ENCODE measurements around the gene VAPA. TPM values are rescaled to one million over a fixed set of nuclear protein-coding genes. Genes with fewer than 3 reads are reported as not detected.
A peak's percentile ranks its signal among the peaks of the same experiment; 100 is the strongest.

VAPA gene
- total and polyA plus RNA-seq, 9 of the 15 experiments (the other 6 are each of a cell fraction or from before 2014, with no cell fraction given): 219 to 902 (median 526) TPM

DNA sequence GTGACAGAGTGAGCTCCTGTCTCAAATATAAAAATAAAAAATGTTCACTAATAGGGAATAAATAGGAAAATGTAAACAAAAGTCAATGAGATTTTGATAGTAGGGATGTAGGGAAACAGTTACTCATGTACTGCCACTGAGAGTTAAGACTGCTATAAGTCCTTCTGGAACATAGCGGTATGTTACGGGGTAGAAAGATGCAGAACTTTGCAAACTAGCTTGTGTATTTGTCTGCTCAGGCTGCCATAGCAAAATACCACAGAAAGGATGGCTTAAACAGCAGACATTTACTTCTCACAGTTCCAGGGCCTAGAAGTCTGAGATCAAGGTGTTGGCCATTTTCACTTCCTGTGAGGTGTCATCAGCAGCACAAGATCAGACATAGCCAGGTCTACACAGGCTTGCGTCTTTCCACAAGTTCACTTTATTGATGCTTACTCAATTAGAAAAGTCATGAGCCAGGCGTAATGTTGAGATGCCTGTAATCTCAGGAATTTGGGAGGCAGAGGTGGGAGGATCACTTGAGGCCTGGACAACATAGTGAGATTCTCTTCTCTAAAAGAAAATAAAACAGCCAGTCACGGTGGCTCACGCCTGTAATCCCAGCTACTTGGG lies 19.3 kb upstream of the VAPA start (continued):
- TF ChIP-seq, protein P1, sequence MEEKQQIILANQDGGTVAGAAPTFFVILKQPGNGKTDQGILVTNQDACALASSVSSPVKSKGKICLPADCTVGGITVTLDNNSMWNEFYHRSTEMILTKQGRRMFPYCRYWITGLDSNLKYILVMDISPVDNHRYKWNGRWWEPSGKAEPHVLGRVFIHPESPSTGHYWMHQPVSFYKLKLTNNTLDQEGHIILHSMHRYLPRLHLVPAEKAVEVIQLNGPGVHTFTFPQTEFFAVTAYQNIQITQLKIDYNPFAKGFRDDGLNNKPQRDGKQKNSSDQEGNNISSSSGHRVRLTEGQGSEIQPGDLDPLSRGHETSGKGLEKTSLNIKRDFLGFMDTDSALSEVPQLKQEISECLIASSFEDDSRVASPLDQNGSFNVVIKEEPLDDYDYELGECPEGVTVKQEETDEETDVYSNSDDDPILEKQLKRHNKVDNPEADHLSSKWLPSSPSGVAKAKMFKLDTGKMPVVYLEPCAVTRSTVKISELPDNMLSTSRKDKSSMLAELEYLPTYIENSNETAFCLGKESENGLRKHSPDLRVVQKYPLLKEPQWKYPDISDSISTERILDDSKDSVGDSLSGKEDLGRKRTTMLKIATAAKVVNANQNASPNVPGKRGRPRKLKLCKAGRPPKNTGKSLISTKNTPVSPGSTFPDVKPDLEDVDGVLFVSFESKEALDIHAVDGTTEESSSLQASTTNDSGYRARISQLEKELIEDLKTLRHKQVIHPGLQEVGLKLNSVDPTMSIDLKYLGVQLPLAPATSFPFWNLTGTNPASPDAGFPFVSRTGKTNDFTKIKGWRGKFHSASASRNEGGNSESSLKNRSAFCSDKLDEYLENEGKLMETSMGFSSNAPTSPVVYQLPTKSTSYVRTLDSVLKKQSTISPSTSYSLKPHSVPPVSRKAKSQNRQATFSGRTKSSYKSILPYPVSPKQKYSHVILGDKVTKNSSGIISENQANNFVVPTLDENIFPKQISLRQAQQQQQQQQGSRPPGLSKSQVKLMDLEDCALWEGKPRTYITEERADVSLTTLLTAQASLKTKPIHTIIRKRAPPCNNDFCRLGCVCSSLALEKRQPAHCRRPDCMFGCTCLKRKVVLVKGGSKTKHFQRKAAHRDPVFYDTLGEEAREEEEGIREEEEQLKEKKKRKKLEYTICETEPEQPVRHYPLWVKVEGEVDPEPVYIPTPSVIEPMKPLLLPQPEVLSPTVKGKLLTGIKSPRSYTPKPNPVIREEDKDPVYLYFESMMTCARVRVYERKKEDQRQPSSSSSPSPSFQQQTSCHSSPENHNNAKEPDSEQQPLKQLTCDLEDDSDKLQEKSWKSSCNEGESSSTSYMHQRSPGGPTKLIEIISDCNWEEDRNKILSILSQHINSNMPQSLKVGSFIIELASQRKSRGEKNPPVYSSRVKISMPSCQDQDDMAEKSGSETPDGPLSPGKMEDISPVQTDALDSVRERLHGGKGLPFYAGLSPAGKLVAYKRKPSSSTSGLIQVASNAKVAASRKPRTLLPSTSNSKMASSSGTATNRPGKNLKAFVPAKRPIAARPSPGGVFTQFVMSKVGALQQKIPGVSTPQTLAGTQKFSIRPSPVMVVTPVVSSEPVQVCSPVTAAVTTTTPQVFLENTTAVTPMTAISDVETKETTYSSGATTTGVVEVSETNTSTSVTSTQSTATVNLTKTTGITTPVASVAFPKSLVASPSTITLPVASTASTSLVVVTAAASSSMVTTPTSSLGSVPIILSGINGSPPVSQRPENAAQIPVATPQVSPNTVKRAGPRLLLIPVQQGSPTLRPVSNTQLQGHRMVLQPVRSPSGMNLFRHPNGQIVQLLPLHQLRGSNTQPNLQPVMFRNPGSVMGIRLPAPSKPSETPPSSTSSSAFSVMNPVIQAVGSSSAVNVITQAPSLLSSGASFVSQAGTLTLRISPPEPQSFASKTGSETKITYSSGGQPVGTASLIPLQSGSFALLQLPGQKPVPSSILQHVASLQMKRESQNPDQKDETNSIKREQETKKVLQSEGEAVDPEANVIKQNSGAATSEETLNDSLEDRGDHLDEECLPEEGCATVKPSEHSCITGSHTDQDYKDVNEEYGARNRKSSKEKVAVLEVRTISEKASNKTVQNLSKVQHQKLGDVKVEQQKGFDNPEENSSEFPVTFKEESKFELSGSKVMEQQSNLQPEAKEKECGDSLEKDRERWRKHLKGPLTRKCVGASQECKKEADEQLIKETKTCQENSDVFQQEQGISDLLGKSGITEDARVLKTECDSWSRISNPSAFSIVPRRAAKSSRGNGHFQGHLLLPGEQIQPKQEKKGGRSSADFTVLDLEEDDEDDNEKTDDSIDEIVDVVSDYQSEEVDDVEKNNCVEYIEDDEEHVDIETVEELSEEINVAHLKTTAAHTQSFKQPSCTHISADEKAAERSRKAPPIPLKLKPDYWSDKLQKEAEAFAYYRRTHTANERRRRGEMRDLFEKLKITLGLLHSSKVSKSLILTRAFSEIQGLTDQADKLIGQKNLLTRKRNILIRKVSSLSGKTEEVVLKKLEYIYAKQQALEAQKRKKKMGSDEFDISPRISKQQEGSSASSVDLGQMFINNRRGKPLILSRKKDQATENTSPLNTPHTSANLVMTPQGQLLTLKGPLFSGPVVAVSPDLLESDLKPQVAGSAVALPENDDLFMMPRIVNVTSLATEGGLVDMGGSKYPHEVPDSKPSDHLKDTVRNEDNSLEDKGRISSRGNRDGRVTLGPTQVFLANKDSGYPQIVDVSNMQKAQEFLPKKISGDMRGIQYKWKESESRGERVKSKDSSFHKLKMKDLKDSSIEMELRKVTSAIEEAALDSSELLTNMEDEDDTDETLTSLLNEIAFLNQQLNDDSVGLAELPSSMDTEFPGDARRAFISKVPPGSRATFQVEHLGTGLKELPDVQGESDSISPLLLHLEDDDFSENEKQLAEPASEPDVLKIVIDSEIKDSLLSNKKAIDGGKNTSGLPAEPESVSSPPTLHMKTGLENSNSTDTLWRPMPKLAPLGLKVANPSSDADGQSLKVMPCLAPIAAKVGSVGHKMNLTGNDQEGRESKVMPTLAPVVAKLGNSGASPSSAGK (IDR thresholded peaks at IDR 0.05): no peak
- no peak for TF ChIP-seq NR3C1 (CRISPR knock-in tag; IDR thresholded peaks at IDR 0.05)
- TF ChIP-seq, protein P2, sequence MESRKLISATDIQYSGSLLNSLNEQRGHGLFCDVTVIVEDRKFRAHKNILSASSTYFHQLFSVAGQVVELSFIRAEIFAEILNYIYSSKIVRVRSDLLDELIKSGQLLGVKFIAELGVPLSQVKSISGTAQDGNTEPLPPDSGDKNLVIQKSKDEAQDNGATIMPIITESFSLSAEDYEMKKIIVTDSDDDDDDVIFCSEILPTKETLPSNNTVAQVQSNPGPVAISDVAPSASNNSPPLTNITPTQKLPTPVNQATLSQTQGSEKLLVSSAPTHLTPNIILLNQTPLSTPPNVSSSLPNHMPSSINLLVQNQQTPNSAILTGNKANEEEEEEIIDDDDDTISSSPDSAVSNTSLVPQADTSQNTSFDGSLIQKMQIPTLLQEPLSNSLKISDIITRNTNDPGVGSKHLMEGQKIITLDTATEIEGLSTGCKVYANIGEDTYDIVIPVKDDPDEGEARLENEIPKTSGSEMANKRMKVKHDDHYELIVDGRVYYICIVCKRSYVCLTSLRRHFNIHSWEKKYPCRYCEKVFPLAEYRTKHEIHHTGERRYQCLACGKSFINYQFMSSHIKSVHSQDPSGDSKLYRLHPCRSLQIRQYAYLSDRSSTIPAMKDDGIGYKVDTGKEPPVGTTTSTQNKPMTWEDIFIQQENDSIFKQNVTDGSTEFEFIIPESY (CRISPR knock-in tag; IDR thresholded peaks at IDR 0.05): peak; percentile 92
- peak; percentile 98 for TF ChIP-seq ZNF121 (CRISPR knock-in tag; conservative IDR thresholded peaks at IDR 0.05)
- no peak for TF ChIP-seq ZBTB8A (IDR thresholded peaks at IDR 0.05; ENCODE audit: partially characterized antibody)
- TF ChIP-seq CREB1 (IDR thresholded peaks at IDR 0.05): no peak
- TF ChIP-seq CREB1 (CRISPR knock-in tag; IDR thresholded peaks at IDR 0.05): no peak
- peak; percentile 61 for TF ChIP-seq BCOR (IDR thresholded peaks at IDR 0.05)
- TF ChIP-seq, protein P3, sequence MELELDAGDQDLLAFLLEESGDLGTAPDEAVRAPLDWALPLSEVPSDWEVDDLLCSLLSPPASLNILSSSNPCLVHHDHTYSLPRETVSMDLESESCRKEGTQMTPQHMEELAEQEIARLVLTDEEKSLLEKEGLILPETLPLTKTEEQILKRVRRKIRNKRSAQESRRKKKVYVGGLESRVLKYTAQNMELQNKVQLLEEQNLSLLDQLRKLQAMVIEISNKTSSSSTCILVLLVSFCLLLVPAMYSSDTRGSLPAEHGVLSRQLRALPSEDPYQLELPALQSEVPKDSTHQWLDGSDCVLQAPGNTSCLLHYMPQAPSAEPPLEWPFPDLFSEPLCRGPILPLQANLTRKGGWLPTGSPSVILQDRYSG (tag; conservative IDR thresholded peaks at IDR 0.05; ENCODE audit: low read depth): 0 out of 2 replicates have a peak, but pooled peaks have one; percentile 24
- peak; percentile 79 for TF ChIP-seq RBM25 (IDR thresholded peaks at IDR 0.05; ENCODE audit: low read depth, low read length, severe bottlenecking)
- TF ChIP-seq, protein P4, sequence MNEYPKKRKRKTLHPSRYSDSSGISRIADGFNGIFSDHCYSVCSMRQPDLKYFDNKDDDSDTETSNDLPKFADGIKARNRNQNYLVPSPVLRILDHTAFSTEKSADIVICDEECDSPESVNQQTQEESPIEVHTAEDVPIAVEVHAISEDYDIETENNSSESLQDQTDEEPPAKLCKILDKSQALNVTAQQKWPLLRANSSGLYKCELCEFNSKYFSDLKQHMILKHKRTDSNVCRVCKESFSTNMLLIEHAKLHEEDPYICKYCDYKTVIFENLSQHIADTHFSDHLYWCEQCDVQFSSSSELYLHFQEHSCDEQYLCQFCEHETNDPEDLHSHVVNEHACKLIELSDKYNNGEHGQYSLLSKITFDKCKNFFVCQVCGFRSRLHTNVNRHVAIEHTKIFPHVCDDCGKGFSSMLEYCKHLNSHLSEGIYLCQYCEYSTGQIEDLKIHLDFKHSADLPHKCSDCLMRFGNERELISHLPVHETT (CRISPR knock-in tag; conservative IDR thresholded peaks at IDR 0.05 in 1 of 2, IDR thresholded peaks at IDR 0.05 in 1 of 2): no peak
